Lung (tissue), 12 donors: ENCODE measurements around the gene SYAP1. TPM values are rescaled to one million over a fixed set of nuclear protein-coding genes. Genes with fewer than 3 reads are reported as not detected.

Source experiments
- ATAC-seq: fragments of 200-7000 bp; cut with Tn5 transposase; one replicate; pipeline ENCODE4 v1.9.1; 2020; ENCODE audit warnings: moderate number of reproducible peaks; ENCODE audit not compliant: insufficient read depth, low FRiP score
- DNase-seq, 3 donors: peaks; one replicate each; pipeline ENCODE4 v3.0.0-alpha.2; 2013 to 2017
- H3K27ac ChIP-seq, 2 donors: one replicate each; pipeline ENCODE4 v1.5.1; 2013; ENCODE audit warnings: mild to moderate bottlenecking in 2 of 2, moderate library complexity in 2 of 2, control low read depth in 1 of 2, inconsistent platforms in 1 of 2, low read depth in 1 of 2, low read length in 1 of 2
- H3K27me3 ChIP-seq, 3 donors: one replicate each; pipeline ENCODE4 v1.5.1; 2013; ENCODE audit warnings: low read length in 2 of 3; ENCODE audit not compliant: control insufficient read depth in 3 of 3, insufficient read depth in 3 of 3
- H3K36me3 ChIP-seq, 4 donors: one replicate each; pipeline ENCODE4 v1.5.1; 2013; ENCODE audit warnings: low read length in 4 of 4, mild to moderate bottlenecking in 1 of 4, moderate library complexity in 1 of 4; ENCODE audit not compliant: control insufficient read depth in 4 of 4, insufficient read depth in 4 of 4
- H3K4me1 ChIP-seq, 5 donors: one replicate each; pipeline ENCODE4 v1.5.1; 2013; ENCODE audit warnings: low read length in 5 of 5, mild to moderate bottlenecking in 2 of 5, moderate library complexity in 1 of 5; ENCODE audit not compliant: control insufficient read depth in 5 of 5, insufficient read depth in 5 of 5
- H3K4me3 ChIP-seq: one replicate; pipeline ENCODE4 v1.5.1; 2013; ENCODE audit warnings: mild to moderate bottlenecking, control low read depth, moderate library complexity
- H3K9ac ChIP-seq, 2 donors: one replicate each; pipeline ENCODE4 v1.5.1; 2013; ENCODE audit warnings: low read length in 2 of 2, control low read depth in 1 of 2; ENCODE audit not compliant: insufficient read depth in 1 of 2
- H3K9me3 ChIP-seq, 4 donors: one replicate each; pipeline ENCODE4 v1.5.1; 2013; ENCODE audit warnings: low read length in 3 of 4, mild to moderate bottlenecking in 1 of 4, moderate library complexity in 1 of 4; ENCODE audit not compliant: control insufficient read depth in 4 of 4, insufficient read depth in 3 of 4
- WGBS, 2 donors: extraction: QIAGEN DNeasy Blood & Tissue Kit; methylation state at CpG; one replicate each; pipeline ENCODE4 v1.1.7; 2013; 5-methylcytosine and 5-hydroxymethylcytosine counted together
- polyA plus RNA-seq, 2 donors: library from polyadenylated mRNA; stranded (reverse); fragments of 200-250 nt; gene quantifications; one replicate each; pipeline ENCODE4 v1.2.1, GENCODE V29; 2013
- total RNA-seq, 2 donors: library from RNA; depleted of rRNA in 1 of 2; stranded (reverse); fragments of >200 nt in 1 of 2; gene quantifications; one replicate each; pipeline ENCODE4 v1.2.1, GENCODE V29; 2014 to 2021
- TF ChIP-seq, protein P1 (sequence below): IDR thresholded peaks from 2 replicates; pipeline ENCODE4 v1.5.1; 2012; ENCODE audit warnings: mild to moderate bottlenecking; ENCODE audit errors: control extremely low read depth, extremely low read depth
- donor health status: control.
- donor health status: control.
- donor health status: Bipolar disorder and iron deficiency.
- donor health status: healthy.
- donor health status: DM: yes; HTN: yes; CAD: no.

The SYAP1 gene
- total and polyA plus RNA-seq, 4 donors = 10.2 to 32.0 (median 23.2) TPM

DNA sequence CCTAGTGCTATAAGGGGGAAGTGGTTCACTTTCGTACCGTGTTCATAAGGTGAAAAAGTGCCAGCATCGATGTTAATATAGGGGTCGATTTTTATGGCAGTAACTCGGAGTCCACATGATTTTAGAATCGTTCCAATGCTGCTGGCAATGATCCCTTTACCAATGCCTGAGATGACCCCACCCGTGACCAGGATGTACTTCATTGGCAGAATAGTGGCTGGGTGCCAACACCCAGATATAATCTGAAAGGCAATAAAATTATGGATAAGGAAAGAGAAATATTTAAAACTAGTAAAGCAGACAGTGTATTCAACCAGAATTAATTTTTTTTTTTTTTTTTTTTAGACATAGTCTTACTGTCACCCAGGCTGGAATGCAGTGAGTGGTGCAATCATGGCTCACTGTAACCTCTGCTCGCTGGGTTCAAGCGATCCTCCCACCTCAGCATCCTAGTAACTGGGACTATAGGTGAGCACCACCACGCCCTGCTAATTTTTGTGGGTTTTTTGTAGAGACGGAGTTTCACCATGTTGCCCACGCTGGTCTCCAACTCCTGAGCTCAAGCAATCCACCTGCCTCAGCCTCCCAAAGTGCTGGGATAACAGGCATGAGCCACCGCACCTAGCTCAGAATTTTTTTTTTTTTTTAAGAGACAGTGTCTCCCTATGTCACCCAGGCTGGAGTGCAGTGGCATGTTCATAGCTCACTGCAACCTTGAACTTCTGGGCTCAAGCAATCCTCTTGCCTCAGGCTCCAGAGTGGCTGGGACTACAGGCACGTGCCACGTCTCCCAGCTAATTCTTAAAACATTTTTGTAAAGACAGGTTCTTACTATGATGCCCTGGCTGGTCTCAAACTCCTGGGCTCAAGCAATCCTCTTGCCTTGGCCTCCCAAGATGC lies 16.5 kb upstream of the SYAP1 start:
- peaks cover 0 to 2% (median under 1%) of the 10 kb centered on the region in 4 donors for H3K36me3 ChIP-seq
- ATAC-seq = no peak
- TF ChIP-seq, protein P1, sequence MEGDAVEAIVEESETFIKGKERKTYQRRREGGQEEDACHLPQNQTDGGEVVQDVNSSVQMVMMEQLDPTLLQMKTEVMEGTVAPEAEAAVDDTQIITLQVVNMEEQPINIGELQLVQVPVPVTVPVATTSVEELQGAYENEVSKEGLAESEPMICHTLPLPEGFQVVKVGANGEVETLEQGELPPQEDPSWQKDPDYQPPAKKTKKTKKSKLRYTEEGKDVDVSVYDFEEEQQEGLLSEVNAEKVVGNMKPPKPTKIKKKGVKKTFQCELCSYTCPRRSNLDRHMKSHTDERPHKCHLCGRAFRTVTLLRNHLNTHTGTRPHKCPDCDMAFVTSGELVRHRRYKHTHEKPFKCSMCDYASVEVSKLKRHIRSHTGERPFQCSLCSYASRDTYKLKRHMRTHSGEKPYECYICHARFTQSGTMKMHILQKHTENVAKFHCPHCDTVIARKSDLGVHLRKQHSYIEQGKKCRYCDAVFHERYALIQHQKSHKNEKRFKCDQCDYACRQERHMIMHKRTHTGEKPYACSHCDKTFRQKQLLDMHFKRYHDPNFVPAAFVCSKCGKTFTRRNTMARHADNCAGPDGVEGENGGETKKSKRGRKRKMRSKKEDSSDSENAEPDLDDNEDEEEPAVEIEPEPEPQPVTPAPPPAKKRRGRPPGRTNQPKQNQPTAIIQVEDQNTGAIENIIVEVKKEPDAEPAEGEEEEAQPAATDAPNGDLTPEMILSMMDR = no peak
- no peaks in the 10 kb centered on the region for H3K4me1 ChIP-seq
- H3K27ac ChIP-seq = no peak overlapping the region
- peaks cover 0 to 10% (median 10%) of the 10 kb centered on the region in 3 donors for H3K27me3 ChIP-seq
- no peak for DNase-seq
- H3K4me3 ChIP-seq = no peak overlapping the region
- no peaks in the 10 kb centered on the region for H3K9me3 ChIP-seq
- 89 to 95% methylated on average over 15 of the region's 15 CpGs for WGBS, 2 donors
- no peak overlapping the region for H3K9ac ChIP-seq

DNA sequence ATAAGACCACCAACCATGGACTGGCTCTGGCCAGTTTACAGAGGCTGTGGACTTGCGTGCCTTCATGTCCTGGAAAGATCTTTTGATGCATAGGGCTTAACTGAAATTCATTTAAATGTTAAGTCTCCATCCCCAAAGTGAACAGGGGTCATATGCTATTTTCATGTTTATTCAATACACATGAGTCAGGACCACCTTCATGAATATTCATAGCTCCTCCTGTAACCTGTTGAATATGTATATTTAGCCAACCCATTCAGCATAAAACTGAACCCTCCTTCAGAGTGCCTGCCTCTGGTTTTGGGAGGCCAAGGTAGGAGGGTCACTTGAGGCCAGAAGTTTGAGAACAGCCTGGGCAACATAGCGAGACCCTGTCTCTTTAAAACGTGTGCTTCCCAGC lies 14.0 kb upstream of the SYAP1 start:
- WGBS, 2 donors = 92 to 93% methylated on average over 3 of the region's 3 CpGs
- DNase-seq = no peak
- ATAC-seq = no peak
- Histone ChIP-seq H3K4me3 (no peak overlapping the region), H3K27me3 (peaks cover 0 to 19% (median 10%) of the 10 kb centered on the region in 3 donors), H3K9ac (no peak overlapping the region), H3K9me3 (no peaks in the 10 kb centered on the region), H3K27ac (no peak overlapping the region), H3K4me1 (no peaks in the 10 kb centered on the region), H3K36me3 (peaks cover 0 to 2% (median 0%) of the 10 kb centered on the region in 4 donors)
- TF ChIP-seq, protein P1 = no peak

DNA sequence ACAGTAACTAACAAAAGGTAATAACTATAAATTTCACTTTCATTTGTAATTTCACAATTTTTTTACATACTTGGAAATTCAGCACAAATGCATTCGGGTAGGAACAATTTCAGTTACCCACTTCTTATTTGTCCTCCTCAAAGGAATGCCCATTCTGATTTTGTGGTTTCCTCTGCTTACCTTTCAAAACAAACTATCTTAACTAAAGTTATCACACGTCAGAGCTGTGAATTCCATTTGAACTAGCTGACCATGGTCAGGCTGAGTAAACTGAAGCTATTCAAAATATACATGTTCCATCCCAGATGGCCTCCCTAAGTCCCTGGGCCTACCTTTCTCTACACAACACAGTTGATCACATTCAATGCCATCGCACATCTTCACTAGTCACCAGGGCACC lies 11.4 kb upstream of the SYAP1 start:
- DNase-seq = no peak
- H3K27ac ChIP-seq = no peak overlapping the region
- H3K27me3 ChIP-seq = peaks cover 0 to 29% (median 24%) of the 10 kb centered on the region in 3 donors
- TF ChIP-seq, protein P1 = no peak
- H3K4me3 ChIP-seq = no peak overlapping the region
- H3K9me3 ChIP-seq = no peaks in the 10 kb centered on the region
- H3K4me1 ChIP-seq = peaks cover 0 to 3% (median 0%) of the 10 kb centered on the region in 5 donors
- ATAC-seq = no peak
- 82 to 85% methylated on average over 3 of the region's 3 CpGs for WGBS, 2 donors
- peaks cover 0 to 2% (median 0%) of the 10 kb centered on the region in 4 donors for H3K36me3 ChIP-seq
- H3K9ac ChIP-seq = no peak overlapping the region
